Measurements from ENCODE around the gene PTGR3. TPM values are rescaled to one million over a fixed set of nuclear protein-coding genes. Genes with fewer than 3 reads are reported as not detected.
A peak's percentile ranks its signal among the peaks of the same experiment; 100 is the strongest.

Gene PTGR3
- total RNA-seq, 3 donors from 2014 or later: 8.9 to 12.8 (median 9.2) TPM

DNA sequence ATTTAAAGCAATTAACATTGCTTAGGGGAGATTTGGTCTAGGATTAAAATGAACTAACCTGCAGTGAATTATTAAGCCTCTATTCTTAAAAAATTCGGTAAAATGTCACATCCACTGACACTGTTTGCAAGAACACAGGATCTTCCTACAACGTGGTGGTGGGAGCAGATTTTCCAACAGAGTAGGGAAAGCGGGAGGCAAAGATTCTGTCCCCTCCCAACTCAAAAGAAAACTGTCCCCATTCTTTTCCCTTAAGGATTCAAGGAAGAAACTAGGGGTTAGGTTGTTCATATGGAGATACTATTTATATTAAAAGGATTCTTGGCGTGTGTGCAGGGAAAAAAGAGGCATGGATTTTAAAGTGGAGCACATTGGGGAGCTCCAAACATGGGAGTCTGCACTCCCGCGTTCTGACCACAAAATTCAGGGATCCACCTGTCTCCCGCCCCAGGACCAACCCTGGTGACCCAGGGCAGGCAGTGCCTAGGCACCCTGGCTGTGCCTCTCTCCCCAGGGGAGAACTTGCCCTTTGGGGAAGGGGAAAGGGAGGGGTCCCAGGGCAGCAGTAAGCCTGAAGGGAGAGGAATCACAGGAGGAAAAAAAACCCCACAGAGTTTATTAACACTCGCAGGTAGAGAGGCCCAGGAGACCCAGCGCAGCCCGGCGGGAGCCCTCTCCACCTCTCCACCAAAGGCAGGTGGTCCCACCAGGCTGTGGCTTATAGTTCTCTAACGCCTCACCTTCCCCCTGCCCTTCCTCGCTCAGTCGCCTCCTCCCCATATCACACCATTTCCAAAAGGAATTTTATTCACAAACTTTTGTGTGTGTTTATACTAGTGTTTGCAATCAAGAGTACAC lies 2.3 kb downstream of the PTGR3 start:
- Mint-ChIP-seq H3K36me3 (ENCODE audit: insufficient read depth) (peaks cover under 1% of the 10 kb centered on the region), H3K4me1 (ENCODE audit: low read depth) (peaks cover 46% of the 10 kb centered on the region), H3K4me3 (peak overlapping the region; percentile 93), H3K27me3 (ENCODE audit: low read depth) (no peaks in the 10 kb centered on the region), H3K9me3 (no peaks in the 10 kb centered on the region)
- DNase-seq: no peak
- no peak for ATAC-seq

DNA sequence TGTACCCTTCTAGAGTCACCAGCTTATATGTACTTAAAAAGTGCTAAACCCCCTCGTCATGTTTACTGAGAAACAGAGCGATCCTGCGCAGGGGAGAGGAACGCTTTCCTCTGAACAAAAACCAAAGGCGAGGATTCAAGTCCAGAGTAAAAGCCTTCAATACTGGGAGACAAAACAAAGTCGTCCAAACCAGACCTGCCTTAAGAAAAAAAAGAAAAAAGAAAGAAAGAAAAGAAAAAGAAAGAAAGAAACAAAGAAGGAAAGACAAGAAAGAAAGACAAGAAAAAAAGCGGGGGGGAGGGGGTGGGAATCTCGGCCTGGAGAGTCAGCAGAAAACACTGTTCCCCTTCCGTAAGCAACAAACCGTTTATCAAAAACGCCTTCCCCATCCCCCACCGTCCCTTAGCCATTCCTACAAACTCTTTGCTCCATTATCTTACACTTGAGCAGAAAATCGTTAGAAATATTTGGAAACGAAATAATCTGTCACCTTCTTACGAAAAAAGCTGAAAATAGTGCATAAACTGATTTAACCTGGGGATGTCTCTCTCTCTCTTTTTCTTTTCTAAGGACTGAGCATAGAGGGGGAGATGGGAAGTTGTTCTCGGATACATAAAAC lies 3.3 kb downstream of the PTGR3 start:
- H3K27me3 Mint-ChIP-seq (ENCODE audit: low read depth): no peaks in the 10 kb centered on the region
- DNase-seq (no peak), ATAC-seq (no peak)
- H3K4me1 Mint-ChIP-seq (ENCODE audit: low read depth): peaks cover 47% of the 10 kb centered on the region
- H3K36me3 Mint-ChIP-seq (ENCODE audit: insufficient read depth): peaks cover 10% of the 10 kb centered on the region
- H3K9me3 Mint-ChIP-seq: no peaks in the 10 kb centered on the region
- peak overlapping the region; percentile 65 for H3K4me3 Mint-ChIP-seq

DNA sequence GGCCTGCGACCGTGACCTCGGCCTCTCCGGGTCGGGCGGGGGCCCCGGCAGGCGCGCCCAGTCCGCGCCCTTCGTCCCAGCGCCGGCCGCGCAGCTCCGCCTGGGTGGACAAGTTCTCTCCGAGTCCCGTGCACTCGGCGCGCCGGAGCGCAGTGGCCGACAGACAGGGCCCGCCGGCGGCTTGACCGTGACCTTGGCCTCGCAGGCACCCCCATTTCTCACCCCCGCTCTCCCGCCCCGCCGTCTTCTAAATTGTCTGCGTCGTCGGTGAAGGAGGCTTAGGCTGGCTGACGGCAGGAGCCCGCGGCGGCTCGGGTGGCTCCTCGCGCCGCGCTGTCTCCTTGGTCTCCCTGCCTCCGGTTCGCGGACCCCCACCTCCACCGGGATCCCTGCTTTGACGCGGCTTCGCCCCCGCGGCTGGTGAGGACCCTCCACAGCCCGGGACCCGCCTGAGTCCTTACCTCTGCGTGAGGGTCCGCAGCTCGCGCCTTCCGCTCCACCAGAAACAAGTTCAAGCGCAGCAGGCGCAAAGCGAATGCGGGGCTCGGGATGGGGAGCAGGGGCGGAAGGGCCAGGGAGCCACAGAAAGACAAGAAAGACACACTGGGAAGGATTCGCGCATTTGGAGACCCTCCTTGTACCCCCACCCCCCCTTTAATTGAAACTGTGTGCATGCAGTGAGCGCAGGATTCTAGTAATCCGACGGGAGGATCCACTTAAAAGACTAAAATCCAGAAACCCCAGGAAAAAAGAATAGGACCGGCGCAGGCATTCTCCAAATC lies 4.0 kb downstream of the PTGR3 start:
- DNase-seq: no peak
- Mint-ChIP-seq H3K9me3 (no peaks in the 10 kb centered on the region), H3K4me3 (peak overlapping the region; percentile 65), H3K4me1 (ENCODE audit: low read depth) (peaks cover 41% of the 10 kb centered on the region), H3K36me3 (ENCODE audit: insufficient read depth) (peaks cover 11% of the 10 kb centered on the region), H3K27me3 (ENCODE audit: low read depth) (no peaks in the 10 kb centered on the region)
- no peak for ATAC-seq

DNA sequence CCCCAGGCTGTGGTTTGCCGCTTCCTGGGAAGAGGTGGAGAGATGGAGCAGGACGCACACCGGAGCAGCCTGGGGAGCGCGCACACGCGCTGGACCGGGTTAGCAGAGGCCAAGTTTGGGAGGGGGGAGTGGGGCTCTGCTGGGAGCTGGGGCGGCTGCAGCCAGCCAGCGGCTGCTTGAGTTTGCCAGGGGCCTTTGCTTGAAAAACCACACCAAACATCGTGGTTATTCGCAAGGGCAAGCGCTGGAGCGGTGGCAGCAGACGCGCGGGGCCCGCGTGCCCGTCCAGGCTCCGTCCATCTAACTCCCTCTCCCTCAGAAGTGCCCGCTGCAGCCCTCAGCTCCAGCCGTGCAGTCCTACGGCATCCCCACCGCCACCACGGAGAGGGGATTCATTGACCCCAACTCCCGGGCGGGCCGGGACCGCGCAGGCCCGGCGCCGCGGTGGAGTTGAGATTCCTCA lies 4.6 kb downstream of the PTGR3 start:
- Mint-ChIP-seq H3K4me1 (ENCODE audit: low read depth) (peaks cover 43% of the 10 kb centered on the region), H3K27me3 (ENCODE audit: low read depth) (no peaks in the 10 kb centered on the region), H3K36me3 (ENCODE audit: insufficient read depth) (peaks cover 11% of the 10 kb centered on the region), H3K9me3 (no peaks in the 10 kb centered on the region), H3K4me3 (no peak overlapping the region)
- ATAC-seq: no peak
- DNase-seq: no peak

DNA sequence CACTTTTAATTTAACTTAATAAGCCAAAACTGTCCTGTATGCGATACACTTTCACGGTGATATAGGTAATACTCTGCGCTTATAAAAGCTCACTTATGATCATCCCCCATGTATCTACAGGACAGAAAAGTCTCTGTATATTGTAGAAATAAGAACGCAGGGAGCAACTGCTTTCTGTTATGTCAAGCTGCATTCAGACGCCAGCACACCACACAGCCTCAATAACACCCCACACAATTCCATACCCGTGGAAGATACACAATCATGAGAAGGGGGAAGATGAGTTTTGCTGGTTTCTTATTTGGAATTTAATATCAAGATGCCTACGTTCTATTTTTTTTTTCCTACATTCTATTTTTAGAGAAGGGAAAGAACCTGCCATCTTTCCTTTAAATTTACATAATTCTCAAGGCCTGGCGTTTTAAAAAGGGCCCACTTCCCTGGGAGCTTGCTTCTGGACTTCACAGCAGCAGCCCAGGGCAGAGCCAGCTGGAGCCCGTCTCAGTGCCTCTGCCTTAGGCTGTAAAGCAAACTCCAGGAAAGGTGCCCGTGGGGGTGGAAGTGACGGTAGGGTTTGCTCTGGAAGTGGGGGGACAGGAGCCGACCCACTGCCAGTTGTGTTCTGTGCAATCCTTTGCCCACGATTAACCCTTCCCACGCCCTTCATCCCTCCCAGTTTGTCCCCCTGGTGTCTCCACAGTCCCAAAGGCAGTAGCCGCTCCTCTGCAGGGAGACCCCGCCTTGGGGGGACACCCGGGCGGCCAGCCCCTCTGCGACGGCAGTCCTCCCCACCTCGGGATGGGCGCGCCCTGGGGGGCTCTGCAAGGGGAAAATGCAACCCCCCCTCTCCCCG lies 5.3 kb downstream of the PTGR3 start:
- no peak overlapping the region for H3K4me3 Mint-ChIP-seq
- H3K9me3 Mint-ChIP-seq: no peaks in the 10 kb centered on the region
- peaks cover 11% of the 10 kb centered on the region for H3K36me3 Mint-ChIP-seq (ENCODE audit: insufficient read depth)
- no peaks in the 10 kb centered on the region for H3K27me3 Mint-ChIP-seq (ENCODE audit: low read depth)
- H3K4me1 Mint-ChIP-seq (ENCODE audit: low read depth): peaks cover 45% of the 10 kb centered on the region
- no peak for ATAC-seq
- no peak for DNase-seq

DNA sequence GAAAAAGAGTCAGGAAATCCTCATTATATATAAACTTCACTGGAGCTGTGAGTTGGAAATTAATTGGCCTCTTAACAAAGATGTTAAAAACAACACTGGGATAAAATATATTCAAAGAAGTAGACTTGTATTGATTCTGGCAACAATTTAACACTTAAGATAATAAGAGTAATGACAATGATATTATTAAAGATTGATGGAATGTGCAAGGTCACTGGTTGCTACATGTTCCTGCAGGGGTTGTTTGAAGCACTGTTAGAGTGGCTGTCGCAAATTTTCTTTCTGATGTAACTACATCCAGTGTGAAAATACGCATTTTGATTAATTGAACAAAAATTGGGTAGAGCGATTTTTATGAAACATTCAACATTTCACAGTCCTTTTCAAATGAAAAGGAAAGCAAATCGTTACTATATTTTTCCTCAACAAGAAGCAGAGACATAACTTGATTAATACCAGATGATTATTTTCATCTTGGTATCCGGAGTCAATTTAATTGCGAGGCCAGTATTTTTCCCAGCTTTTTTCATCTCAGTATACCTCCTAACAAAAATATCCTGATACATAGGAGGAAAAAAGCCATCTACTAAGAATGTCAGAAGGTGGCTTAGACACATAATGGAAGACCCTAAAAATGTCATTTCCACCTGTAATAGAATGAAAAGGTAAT lies 6.1 kb downstream of the PTGR3 start:
- no peak for ATAC-seq
- Mint-ChIP-seq H3K4me1 (ENCODE audit: low read depth) (peaks cover 49% of the 10 kb centered on the region), H3K9me3 (no peaks in the 10 kb centered on the region), H3K27me3 (ENCODE audit: low read depth) (no peaks in the 10 kb centered on the region), H3K36me3 (ENCODE audit: insufficient read depth) (peaks cover 11% of the 10 kb centered on the region), H3K4me3 (no peak overlapping the region)
- no peak for DNase-seq

DNA sequence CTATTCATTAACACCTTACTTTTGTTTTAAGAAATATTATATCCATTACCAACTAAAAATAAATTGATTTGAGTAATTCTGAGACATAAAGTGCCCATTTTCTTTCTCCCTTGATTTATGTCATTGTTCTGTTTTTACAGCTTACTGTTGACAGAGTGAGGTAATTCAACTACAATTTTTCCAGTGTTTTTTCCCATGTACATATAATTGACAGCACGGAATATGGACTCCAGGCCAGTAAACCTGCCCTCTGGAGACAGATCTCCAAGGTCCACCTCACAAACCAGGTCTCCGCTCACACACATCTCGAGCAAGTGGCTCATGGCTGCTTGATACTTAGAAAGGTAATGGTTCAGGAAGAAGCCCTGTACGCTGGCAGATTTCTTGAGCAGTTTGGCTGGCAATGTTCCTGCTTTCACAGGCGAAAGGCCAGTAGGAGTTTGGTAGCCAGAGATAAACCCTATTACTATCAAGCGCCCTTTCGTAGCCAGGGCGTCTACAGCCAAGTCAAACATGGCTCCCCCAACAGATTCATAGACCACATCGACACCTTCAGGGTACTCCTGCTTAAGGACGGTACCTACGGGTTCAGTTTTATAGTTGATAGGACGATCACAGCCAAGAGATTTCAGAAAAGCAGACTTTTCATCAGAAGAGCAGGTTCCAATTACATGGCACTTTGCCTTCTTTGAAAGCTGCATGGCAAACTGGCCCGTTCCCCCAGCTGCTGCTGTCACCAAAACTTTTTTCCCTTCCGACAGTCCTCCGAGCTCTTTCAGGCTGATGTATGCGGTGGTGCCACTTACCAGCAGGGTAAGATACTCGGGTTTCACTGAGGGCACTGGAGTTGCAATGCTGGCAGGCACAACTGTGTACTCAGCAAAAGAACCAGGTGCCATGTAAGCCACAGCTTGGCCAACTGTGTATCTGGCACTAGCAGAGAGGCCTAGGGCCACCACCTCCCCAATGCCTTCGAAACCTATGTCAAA lies 7.4 kb downstream of the PTGR3 start:
- peaks cover 11% of the 10 kb centered on the region for H3K36me3 Mint-ChIP-seq (ENCODE audit: insufficient read depth)
- DNase-seq: no peak
- peaks cover 45% of the 10 kb centered on the region for H3K4me1 Mint-ChIP-seq (ENCODE audit: low read depth)
- no peak overlapping the region for H3K4me3 Mint-ChIP-seq
- no peak for ATAC-seq
- no peaks in the 10 kb centered on the region for H3K27me3 Mint-ChIP-seq (ENCODE audit: low read depth)
- no peaks in the 10 kb centered on the region for H3K9me3 Mint-ChIP-seq

DNA sequence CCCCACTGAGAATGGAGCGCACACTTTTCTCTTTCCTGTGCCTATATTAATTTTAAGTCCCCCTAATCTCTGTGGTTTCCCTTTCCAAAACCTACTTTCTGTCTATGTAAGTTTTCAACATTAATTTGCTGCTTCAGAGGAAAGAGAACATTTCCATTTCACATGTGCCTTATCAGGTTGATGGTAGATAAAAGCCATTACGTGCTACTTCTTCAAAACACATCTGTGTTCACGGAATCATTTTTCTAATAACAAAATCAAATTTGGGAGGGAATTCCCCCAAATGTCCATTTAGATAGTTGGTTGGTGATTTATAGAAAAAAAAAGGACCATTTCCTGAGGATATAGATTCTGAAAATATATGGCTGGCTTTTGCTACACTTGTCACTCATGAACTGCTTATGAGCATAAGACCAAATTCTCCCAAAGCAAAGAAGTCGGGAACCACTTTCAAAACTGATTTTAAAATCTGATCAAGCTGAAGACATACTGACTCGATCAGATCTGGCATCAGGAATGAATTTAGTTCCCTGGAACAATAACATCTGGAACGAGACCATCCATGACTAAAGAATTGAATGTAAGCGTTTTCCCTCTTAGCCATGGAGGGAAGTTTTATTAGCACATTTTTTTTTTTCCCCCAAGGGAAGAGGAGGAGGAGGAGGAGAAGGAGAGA lies 8.2 kb downstream of the PTGR3 start:
- Mint-ChIP-seq H3K27me3 (ENCODE audit: low read depth) (no peaks in the 10 kb centered on the region), H3K36me3 (ENCODE audit: insufficient read depth) (peaks cover 11% of the 10 kb centered on the region), H3K9me3 (no peaks in the 10 kb centered on the region), H3K4me1 (ENCODE audit: low read depth) (peaks cover 37% of the 10 kb centered on the region), H3K4me3 (no peak overlapping the region)
- DNase-seq (no peak), ATAC-seq (no peak)

DNA sequence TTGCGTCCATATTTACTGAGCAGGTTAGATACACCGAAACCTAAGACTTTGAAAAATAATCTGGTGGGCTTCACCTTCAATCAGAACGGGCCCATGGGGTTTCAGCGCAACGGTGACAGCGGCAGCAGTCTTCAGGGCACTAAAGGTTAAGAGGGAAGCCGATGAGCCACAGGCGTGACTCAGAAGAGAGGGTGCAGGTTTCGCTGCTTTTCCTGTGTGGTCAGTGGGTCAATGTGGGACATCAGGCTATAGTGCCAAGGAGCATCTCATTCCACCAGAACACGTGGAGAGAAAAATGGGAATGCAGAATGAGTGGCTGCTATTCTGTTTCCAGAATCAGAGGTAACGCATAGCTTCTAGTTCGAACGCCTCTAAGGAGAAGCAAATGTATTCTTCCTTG lies 8.9 kb downstream of the PTGR3 start:
- Mint-ChIP-seq H3K4me3 (no peak overlapping the region), H3K9me3 (no peaks in the 10 kb centered on the region), H3K36me3 (ENCODE audit: insufficient read depth) (peaks cover 11% of the 10 kb centered on the region), H3K4me1 (ENCODE audit: low read depth) (peaks cover 32% of the 10 kb centered on the region), H3K27me3 (ENCODE audit: low read depth) (no peaks in the 10 kb centered on the region)
- DNase-seq (no peak), ATAC-seq (no peak)

DNA sequence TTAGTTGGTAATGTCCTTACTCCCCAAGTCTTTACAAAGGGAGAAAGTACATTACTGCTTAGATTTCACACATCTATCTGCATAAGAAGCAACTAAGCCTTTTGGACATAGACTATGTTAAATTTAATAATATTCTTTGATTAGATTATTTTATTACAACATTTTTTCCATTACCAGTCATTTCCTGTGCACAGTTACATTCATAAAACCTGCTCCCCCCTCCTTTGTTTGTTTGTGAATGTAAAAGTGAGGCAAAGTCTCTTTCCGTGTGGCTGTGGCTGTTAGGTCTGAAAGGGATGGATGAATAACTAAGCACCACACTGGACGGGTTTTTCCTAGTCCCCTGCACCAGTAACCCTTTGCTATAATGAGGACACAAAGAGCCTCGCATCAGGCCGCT lies 9.6 kb downstream of the PTGR3 start:
- peaks cover 11% of the 10 kb centered on the region for H3K36me3 Mint-ChIP-seq (ENCODE audit: insufficient read depth)
- ATAC-seq: no peak

DNA sequence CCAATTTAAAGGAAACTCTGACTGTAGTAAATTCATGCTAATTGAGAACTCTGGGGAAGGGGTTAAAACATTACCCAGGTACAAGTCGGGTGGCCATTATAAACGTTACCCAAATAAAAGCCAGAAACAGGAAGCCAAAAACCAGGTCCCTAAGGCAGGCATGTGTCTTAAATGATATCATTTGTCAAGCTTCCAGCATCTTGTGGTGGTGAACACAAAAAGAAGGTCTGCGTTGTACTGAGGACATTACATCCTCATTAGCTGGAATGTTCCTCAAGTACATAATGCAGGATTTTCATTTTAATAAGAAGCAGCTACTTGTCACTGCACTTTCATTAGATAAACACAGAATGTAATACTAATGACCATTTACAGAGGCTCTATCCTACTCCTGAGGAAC lies 10.9 kb downstream of the PTGR3 start:
- peaks cover 30% of the 10 kb centered on the region for H3K4me1 Mint-ChIP-seq (ENCODE audit: low read depth)
- peaks cover 11% of the 10 kb centered on the region for H3K36me3 Mint-ChIP-seq (ENCODE audit: insufficient read depth)
- no peaks in the 10 kb centered on the region for H3K27me3 Mint-ChIP-seq (ENCODE audit: low read depth)
- DNase-seq: no peak
- no peaks in the 10 kb centered on the region for H3K9me3 Mint-ChIP-seq
- ATAC-seq: no peak
- H3K4me3 Mint-ChIP-seq: no peak overlapping the region

More for the DNA sequence above, 9.6 kb downstream of the PTGR3 start:
- no peaks in the 10 kb centered on the region for H3K27me3 Mint-ChIP-seq (ENCODE audit: low read depth)
- peaks cover 31% of the 10 kb centered on the region for H3K4me1 Mint-ChIP-seq (ENCODE audit: low read depth)
- no peak for DNase-seq
- H3K9me3 Mint-ChIP-seq: no peaks in the 10 kb centered on the region
- no peak overlapping the region for H3K4me3 Mint-ChIP-seq

DNA sequence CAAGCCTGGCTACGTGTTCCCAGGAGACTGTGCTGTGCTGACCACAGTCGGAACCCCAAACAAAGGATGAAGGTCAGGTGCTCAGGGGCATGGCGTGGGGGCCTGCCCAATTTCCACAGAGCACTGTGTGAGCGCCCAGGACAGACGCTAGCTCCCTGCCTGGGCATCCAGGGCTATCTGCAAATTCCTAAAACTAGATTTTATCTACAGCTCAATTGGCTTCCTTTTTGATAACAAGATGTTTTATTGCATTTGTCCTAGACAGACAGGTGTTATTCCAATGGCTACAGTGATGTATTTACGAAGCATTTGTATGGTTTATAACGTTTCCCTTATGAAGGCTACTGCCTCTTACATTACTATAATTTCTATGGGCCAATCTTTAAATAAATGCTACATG lies 16.0 kb downstream of the PTGR3 start:
- Mint-ChIP-seq H3K4me1 (ENCODE audit: low read depth) (peaks cover 11% of the 10 kb centered on the region), H3K4me3 (no peak overlapping the region), H3K27me3 (ENCODE audit: low read depth) (no peaks in the 10 kb centered on the region), H3K36me3 (ENCODE audit: insufficient read depth) (no peaks in the 10 kb centered on the region), H3K9me3 (no peaks in the 10 kb centered on the region)
- DNase-seq (no peak), ATAC-seq (no peak)
